Measurements from ENCODE around the gene FTH1. TPM values are rescaled to one million over a fixed set of nuclear protein-coding genes. Genes with fewer than 3 reads are reported as not detected.

Gene FTH1
- total and polyA plus RNA-seq, 2 donors, result 326 to 3,415 TPM

DNA sequence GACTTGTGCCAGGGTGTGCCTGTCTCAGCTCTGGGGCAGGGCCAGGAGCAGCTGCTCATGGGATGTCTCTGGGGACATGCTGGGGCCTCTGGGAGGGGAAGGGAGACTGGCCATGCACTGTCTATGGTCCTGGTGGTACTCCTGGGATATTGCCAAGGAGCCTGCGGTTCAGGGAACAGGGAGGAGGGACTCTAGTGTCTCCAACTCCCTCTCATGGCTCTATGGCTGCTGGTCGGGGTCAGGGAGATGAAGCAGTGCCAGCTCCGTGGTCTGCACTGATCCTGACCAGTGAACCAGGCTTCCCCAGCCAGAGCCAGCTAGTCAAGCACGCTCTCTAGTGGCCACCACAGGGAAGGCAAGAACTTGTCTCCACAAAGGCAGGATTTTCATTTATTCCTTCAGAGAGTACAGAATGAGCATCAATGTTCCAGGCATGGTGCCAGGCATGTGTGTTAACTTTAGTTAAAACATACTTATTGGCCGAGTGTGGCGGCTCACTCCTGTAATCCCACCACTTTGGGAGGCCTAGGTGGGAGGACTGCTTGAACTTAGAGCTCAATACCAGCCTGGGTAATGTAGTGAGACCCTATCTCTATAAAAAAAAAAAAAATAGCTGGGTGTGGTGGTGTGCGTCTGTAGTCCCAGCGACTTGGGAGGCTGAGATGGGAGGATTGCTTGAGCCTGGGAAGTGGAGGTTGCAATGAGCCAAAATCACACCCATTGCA, 19.8 kb downstream of the FTH1 start:
- Histone ChIP-seq H3K9me3 (ENCODE audit: control insufficient read depth in 2 of 2, insufficient read depth in 1 of 2, low read length in 1 of 2) (no peaks in the 10 kb centered on the region), H3K27me3 (ENCODE audit: control insufficient read depth in 2 of 2, insufficient read depth in 1 of 2, low read length in 1 of 2) (no peaks in the 10 kb centered on the region), H3K4me1 (ENCODE audit: control insufficient read depth in 2 of 2, insufficient read depth in 2 of 2, low read length in 2 of 2) (no peaks in the 10 kb centered on the region), H3K4me3 (ENCODE audit: low read length in 2 of 2) (no peak overlapping the region), H3K27ac (ENCODE audit: low read depth in 1 of 2, low read length in 1 of 2) (no peak overlapping the region), H3K36me3 (ENCODE audit: control insufficient read depth in 2 of 2, insufficient read depth in 2 of 2, low read length in 1 of 2) (no peaks in the 10 kb centered on the region)
- DNase-seq (ENCODE audit: low read depth in 6 of 9, low spot score in 9 of 9), result peak in 5 of 9 donors; percentile 40 to 73 (median 57)
- 13% methylated on average over 8 of the region's 8 CpGs for WGBS

DNA sequence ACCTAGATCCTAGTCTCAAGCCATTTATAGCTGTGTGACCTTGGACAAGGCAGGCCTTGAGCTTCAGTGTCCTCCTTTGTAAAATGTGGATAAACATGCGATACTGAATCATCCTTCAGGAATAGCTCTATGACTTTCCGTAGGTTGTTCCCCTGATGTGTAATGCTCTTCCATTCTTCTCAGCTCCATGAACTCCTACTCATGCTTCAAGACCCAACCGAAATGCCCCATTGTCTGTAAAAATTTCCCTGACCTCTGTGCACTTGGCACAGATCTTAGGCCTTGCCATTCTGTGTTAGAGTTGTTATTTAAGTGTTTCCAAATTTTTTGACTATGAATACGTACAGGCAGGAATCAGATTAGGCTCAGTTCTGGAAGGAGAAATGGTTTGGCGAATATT, 20.5 kb downstream of the FTH1 start:
- Histone ChIP-seq H3K27ac (ENCODE audit: low read depth in 1 of 2, low read length in 1 of 2) (no peak overlapping the region), H3K36me3 (ENCODE audit: control insufficient read depth in 2 of 2, insufficient read depth in 2 of 2, low read length in 1 of 2) (no peaks in the 10 kb centered on the region), H3K9me3 (ENCODE audit: control insufficient read depth in 2 of 2, insufficient read depth in 1 of 2, low read length in 1 of 2) (no peaks in the 10 kb centered on the region), H3K4me3 (ENCODE audit: low read length in 2 of 2) (no peak overlapping the region), H3K4me1 (ENCODE audit: control insufficient read depth in 2 of 2, insufficient read depth in 2 of 2, low read length in 2 of 2) (no peaks in the 10 kb centered on the region), H3K27me3 (ENCODE audit: control insufficient read depth in 2 of 2, insufficient read depth in 1 of 2, low read length in 1 of 2) (no peaks in the 10 kb centered on the region)
- WGBS, result 98% methylated on average over 5 of the region's 5 CpGs
- no peak for DNase-seq (ENCODE audit: low read depth in 6 of 9, low spot score in 9 of 9)

DNA sequence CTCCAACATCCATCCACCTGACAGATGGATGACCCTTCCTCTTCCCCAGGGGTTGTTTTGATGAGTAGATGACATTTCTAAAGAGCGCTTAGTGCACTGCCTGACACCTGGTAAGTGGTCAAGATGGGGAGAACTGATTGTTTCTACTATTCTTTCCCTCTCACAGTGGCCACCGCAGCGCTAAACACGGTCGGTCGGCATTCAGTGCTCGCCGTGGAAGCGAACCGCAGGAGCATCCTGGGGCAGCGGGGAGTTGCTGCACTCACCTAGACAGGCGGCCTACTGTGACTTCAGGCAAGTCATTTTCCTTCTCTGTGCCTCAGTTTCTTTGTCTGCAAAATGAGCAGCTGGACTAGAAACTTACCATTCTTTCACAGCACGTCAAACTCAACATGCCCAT, 22.2 kb downstream of the FTH1 start:
- H3K4me1 ChIP-seq (ENCODE audit: control insufficient read depth in 2 of 2, insufficient read depth in 2 of 2, low read length in 2 of 2), result no peaks in the 10 kb centered on the region
- WGBS, result 97% methylated on average over 13 of the region's 13 CpGs
- no peak overlapping the region for H3K27ac ChIP-seq (ENCODE audit: low read depth in 1 of 2, low read length in 1 of 2)
- DNase-seq (ENCODE audit: low read depth in 6 of 9, low spot score in 9 of 9), result no peak
- H3K36me3 ChIP-seq (ENCODE audit: control insufficient read depth in 2 of 2, insufficient read depth in 2 of 2, low read length in 1 of 2), result no peaks in the 10 kb centered on the region
- no peak overlapping the region for H3K4me3 ChIP-seq (ENCODE audit: low read length in 2 of 2)
- H3K9me3 ChIP-seq (ENCODE audit: control insufficient read depth in 2 of 2, insufficient read depth in 1 of 2, low read length in 1 of 2), result no peaks in the 10 kb centered on the region
- H3K27me3 ChIP-seq (ENCODE audit: control insufficient read depth in 2 of 2, insufficient read depth in 1 of 2, low read length in 1 of 2), result no peaks in the 10 kb centered on the region

DNA sequence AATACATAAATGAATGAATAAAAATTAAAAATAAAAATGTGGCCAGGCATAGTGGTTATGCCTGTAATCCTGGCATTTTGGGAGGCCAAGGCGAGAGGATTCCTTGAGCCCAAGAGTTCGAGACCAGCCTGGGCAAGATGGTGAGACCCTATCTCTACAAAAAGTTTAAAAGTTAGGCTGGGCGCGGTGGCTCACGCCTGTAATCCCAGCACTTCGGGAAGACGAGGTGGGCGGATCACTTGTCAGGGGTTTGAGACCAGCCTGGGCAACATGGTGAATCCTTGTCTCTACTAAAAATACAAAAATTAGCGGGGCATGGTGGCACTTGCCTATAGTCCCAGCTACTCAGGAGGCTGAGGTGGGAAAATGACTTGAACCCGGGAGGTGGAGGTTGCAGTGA, 27.0 kb downstream of the FTH1 start:
- 88% methylated on average over 10 of the region's 10 CpGs for WGBS
- Histone ChIP-seq H3K27me3 (ENCODE audit: control insufficient read depth in 2 of 2, insufficient read depth in 1 of 2, low read length in 1 of 2) (no peaks in the 10 kb centered on the region), H3K4me1 (ENCODE audit: control insufficient read depth in 2 of 2, insufficient read depth in 2 of 2, low read length in 2 of 2) (no peaks in the 10 kb centered on the region), H3K9me3 (ENCODE audit: control insufficient read depth in 2 of 2, insufficient read depth in 1 of 2, low read length in 1 of 2) (no peaks in the 10 kb centered on the region), H3K4me3 (ENCODE audit: low read length in 2 of 2) (no peak overlapping the region), H3K36me3 (ENCODE audit: control insufficient read depth in 2 of 2, insufficient read depth in 2 of 2, low read length in 1 of 2) (no peaks in the 10 kb centered on the region), H3K27ac (ENCODE audit: low read depth in 1 of 2, low read length in 1 of 2) (no peak overlapping the region)
- DNase-seq (ENCODE audit: low read depth in 6 of 9, low spot score in 9 of 9), result no peak

DNA sequence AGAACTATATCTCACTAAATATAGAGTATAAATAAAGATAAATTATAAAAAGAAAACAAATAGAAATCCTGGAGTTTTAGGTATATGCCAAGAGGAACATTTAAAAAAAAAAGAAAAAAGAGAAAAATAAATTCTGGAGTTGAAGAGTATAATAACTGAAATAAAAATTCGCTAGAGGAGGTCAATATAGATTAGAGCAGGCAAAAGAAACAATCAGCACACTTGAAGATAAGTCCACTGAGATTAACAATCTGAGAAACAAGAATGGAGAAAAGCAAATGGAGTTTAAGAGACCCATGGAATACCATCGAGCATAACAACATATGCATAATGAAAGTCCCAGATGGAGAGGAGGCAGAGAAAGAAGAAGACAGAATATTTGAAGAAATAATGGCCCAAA, 31.6 kb downstream of the FTH1 start:
- H3K27me3 ChIP-seq (ENCODE audit: control insufficient read depth in 2 of 2, insufficient read depth in 1 of 2, low read length in 1 of 2), result no peaks in the 10 kb centered on the region
- DNase-seq (ENCODE audit: low read depth in 6 of 9, low spot score in 9 of 9), result no peak
- H3K4me3 ChIP-seq (ENCODE audit: low read length in 2 of 2), result no peak overlapping the region
- WGBS, result 92% methylated on average over 2 of the region's 2 CpGs
- no peaks in the 10 kb centered on the region for H3K36me3 ChIP-seq (ENCODE audit: control insufficient read depth in 2 of 2, insufficient read depth in 2 of 2, low read length in 1 of 2)
- H3K9me3 ChIP-seq (ENCODE audit: control insufficient read depth in 2 of 2, insufficient read depth in 1 of 2, low read length in 1 of 2), result no peaks in the 10 kb centered on the region
- H3K4me1 ChIP-seq (ENCODE audit: control insufficient read depth in 2 of 2, insufficient read depth in 2 of 2, low read length in 2 of 2), result no peaks in the 10 kb centered on the region
- H3K27ac ChIP-seq (ENCODE audit: low read depth in 1 of 2, low read length in 1 of 2), result no peak overlapping the region

DNA sequence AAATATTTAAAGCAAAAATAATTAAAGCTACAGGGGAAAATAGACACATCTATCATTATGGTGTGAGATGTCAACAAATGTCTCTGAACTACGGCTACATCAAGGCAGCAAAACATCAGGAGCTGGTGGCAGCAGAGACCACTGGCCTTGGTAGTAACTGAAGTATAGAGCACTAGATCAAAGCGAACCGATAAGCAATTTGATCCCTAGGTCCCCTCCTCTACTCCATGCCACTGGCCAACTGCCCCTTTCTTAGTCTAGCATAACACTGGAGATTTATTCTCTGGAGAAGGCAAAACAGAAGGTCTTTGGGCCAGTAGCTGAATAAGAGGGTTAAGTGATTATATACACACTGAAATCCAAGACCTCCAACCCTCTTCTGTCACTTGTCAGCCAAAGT, 36.5 kb downstream of the FTH1 start:
- Histone ChIP-seq H3K36me3 (ENCODE audit: control insufficient read depth in 2 of 2, insufficient read depth in 2 of 2, low read length in 1 of 2) (no peaks in the 10 kb centered on the region), H3K9me3 (ENCODE audit: control insufficient read depth in 2 of 2, insufficient read depth in 1 of 2, low read length in 1 of 2) (no peaks in the 10 kb centered on the region), H3K4me1 (ENCODE audit: control insufficient read depth in 2 of 2, insufficient read depth in 2 of 2, low read length in 2 of 2) (no peaks in the 10 kb centered on the region), H3K27ac (ENCODE audit: low read depth in 1 of 2, low read length in 1 of 2) (no peak overlapping the region), H3K27me3 (ENCODE audit: control insufficient read depth in 2 of 2, insufficient read depth in 1 of 2, low read length in 1 of 2) (no peaks in the 10 kb centered on the region), H3K4me3 (ENCODE audit: low read length in 2 of 2) (no peak overlapping the region)
- no peak for DNase-seq (ENCODE audit: low read depth in 6 of 9, low spot score in 9 of 9)
- 97% methylated on average over 3 of the region's 3 CpGs for WGBS

DNA sequence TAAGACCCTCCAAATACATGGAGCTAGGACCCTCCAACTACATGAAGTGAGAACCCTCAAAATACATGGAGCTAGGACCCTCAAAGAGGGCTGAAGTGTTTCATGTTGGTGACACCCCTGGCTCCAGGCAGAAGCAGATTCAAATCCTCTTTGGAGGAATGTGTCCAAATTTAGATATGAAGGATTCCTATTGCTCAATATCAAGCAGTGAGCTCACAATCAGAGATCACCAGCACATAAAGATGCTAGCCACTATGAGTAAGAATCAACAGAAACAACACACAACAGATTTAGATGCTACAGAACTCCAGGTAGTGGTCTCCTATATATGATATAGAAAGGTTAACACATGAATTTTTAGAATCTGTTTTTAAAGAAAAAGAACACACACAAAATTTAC, 38.8 kb downstream of the FTH1 start:
- Histone ChIP-seq H3K9me3 (ENCODE audit: control insufficient read depth in 2 of 2, insufficient read depth in 1 of 2, low read length in 1 of 2) (no peaks in the 10 kb centered on the region), H3K36me3 (ENCODE audit: control insufficient read depth in 2 of 2, insufficient read depth in 2 of 2, low read length in 1 of 2) (no peaks in the 10 kb centered on the region), H3K27me3 (ENCODE audit: control insufficient read depth in 2 of 2, insufficient read depth in 1 of 2, low read length in 1 of 2) (no peaks in the 10 kb centered on the region), H3K27ac (ENCODE audit: low read depth in 1 of 2, low read length in 1 of 2) (no peak overlapping the region), H3K4me3 (ENCODE audit: low read length in 2 of 2) (no peak overlapping the region), H3K4me1 (ENCODE audit: control insufficient read depth in 2 of 2, insufficient read depth in 2 of 2, low read length in 2 of 2) (peaks cover 0 to 5% of the 10 kb centered on the region in 2 donors)
- DNase-seq (ENCODE audit: low read depth in 6 of 9, low spot score in 9 of 9), result no peak

DNA sequence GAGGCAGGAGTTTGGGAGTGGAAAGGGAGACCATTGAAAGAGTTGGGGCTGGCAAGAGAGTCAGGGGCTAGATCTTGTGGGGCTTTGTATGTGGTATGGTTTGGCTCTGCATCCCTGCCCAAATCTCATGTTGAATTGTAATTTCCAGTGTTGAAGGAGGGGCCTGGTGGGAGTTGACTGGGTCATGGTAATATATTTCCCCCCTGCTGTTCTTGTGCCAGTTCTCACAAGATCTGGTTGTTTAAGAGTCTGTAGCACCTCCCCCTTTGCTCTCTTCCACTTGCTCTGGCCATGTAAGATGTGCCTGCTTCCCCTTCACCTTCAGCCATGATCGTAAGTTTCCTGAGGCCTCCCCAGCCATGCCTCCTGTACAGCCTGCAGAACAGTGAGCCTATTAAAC, 39.9 kb downstream of the FTH1 start:
- Histone ChIP-seq H3K4me3 (ENCODE audit: low read length in 2 of 2) (no peak overlapping the region), H3K4me1 (ENCODE audit: control insufficient read depth in 2 of 2, insufficient read depth in 2 of 2, low read length in 2 of 2) (peaks cover 0 to 16% of the 10 kb centered on the region in 2 donors), H3K9me3 (ENCODE audit: control insufficient read depth in 2 of 2, insufficient read depth in 1 of 2, low read length in 1 of 2) (no peaks in the 10 kb centered on the region), H3K36me3 (ENCODE audit: control insufficient read depth in 2 of 2, insufficient read depth in 2 of 2, low read length in 1 of 2) (no peaks in the 10 kb centered on the region), H3K27me3 (ENCODE audit: control insufficient read depth in 2 of 2, insufficient read depth in 1 of 2, low read length in 1 of 2) (peaks cover 0 to 9% of the 10 kb centered on the region in 2 donors), H3K27ac (ENCODE audit: low read depth in 1 of 2, low read length in 1 of 2) (no peak overlapping the region)
- no peak for DNase-seq (ENCODE audit: low read depth in 6 of 9, low spot score in 9 of 9)
- WGBS, result 96% methylated on average over 1 of the region's 1 CpG

DNA sequence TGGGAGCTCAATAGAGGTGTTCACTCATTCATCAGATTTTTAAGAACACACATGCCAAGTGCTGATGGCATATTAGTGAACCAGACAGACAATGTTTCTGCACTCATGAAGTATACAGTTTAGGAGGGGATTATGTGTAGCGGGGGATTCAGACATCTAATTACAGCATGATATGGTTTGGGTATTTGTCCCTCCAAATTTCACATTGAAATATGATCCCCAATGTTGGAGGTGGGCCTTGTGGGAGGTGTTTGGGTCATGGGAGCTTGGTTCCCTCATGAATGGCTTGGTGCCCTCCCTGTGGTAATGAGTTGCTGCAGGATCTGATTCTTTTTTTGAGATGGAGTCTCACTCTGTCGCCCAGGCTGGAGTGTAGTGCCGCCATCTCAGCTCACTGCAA, 41.2 kb downstream of the FTH1 start:
- DNase-seq (ENCODE audit: low read depth in 6 of 9, low spot score in 9 of 9), result no peak
- Histone ChIP-seq H3K4me3 (ENCODE audit: low read length in 2 of 2) (no peak overlapping the region), H3K27ac (ENCODE audit: low read depth in 1 of 2, low read length in 1 of 2) (no peak overlapping the region), H3K9me3 (ENCODE audit: control insufficient read depth in 2 of 2, insufficient read depth in 1 of 2, low read length in 1 of 2) (no peaks in the 10 kb centered on the region), H3K4me1 (ENCODE audit: control insufficient read depth in 2 of 2, insufficient read depth in 2 of 2, low read length in 2 of 2) (peaks cover 0 to 18% of the 10 kb centered on the region in 2 donors), H3K36me3 (ENCODE audit: control insufficient read depth in 2 of 2, insufficient read depth in 2 of 2, low read length in 1 of 2) (no peaks in the 10 kb centered on the region), H3K27me3 (ENCODE audit: control insufficient read depth in 2 of 2, insufficient read depth in 1 of 2, low read length in 1 of 2) (peaks cover 0 to 14% of the 10 kb centered on the region in 2 donors)
- WGBS, result 98% methylated on average over 3 of the region's 3 CpGs

Data from thymus (tissue), 11 donors.